SK-N-SH treated with all-trans-retinoic acid at 6 μM for 48 hours (cell line): ENCODE results near the gene CYTH4.

ENCODE experiments used
- ARNTL ChIP-seq: fragments of 450-650 bp; formaldehyde crosslinking; IDR thresholded peaks from 2 replicates; pipeline ENCODE4 v1.5.0; 2020; ENCODE audit warnings: low read depth, mild to moderate bottlenecking, moderate library complexity, borderline replicate concordance
- RARB ChIP-seq: fragments of 250-450 bp; sonication (Bioruptor Pico); IDR thresholded peaks from 2 replicates; pipeline ENCODE4 v1.8.0; 2021; ENCODE audit warnings: mild to moderate bottlenecking, moderate library complexity
- TCF4 ChIP-seq: fragments of 250-450 bp; sonication (Bioruptor Pico); IDR thresholded peaks from 2 replicates; pipeline ENCODE4 v1.8.0; 2021; ENCODE audit warnings: mild to moderate bottlenecking, moderate library complexity, borderline replicate concordance
- ZC3H10 ChIP-seq: fragments of 250-450 bp; sonication (Bioruptor Pico); IDR thresholded peaks from 2 replicates; pipeline ENCODE4 v1.5.1; 2021; ENCODE audit warnings: mild to moderate bottlenecking, moderate library complexity
- ZFP3 ChIP-seq: fragments of 250-450 bp; sonication (Bioruptor Pico); IDR thresholded peaks from 2 replicates; pipeline ENCODE4 v1.5.0; 2020; ENCODE audit warnings: mild to moderate bottlenecking, moderate library complexity
- ZFP30 ChIP-seq: fragments of 450-650 bp; formaldehyde crosslinking; IDR thresholded peaks from 2 replicates; pipeline ENCODE4 v1.5.0; 2022; ENCODE audit warnings: mild to moderate bottlenecking, moderate library complexity
- ZNF565 ChIP-seq: fragments of 450-650 bp; formaldehyde crosslinking; conservative IDR thresholded peaks from 2 replicates; pipeline ENCODE4 v1.5.0; 2020; ENCODE audit warnings: low read depth, mild to moderate bottlenecking, moderate library complexity
- ZNF70 ChIP-seq: fragments of 450-650 bp; formaldehyde crosslinking; IDR thresholded peaks from 2 replicates; pipeline ENCODE4 v1.5.0; 2020; ENCODE audit warnings: mild to moderate bottlenecking, moderate library complexity
- TF ChIP-seq, protein P1 (sequence below): fragments of 250-450 bp; sonication (Bioruptor Pico); IDR thresholded peaks from 2 replicates; pipeline ENCODE4 v1.8.0; 2020; ENCODE audit warnings: mild to moderate bottlenecking, moderate library complexity, borderline replicate concordance
- TF ChIP-seq, protein P2 (sequence below): fragments of 250-450 bp; sonication (Bioruptor Pico); IDR thresholded peaks from 2 replicates; pipeline ENCODE4 v1.5.1; 2021; ENCODE audit warnings: mild to moderate bottlenecking, moderate library complexity
- TF ChIP-seq, protein P3 (sequence below): fragments of 250-450 bp; sonication (Bioruptor Pico); IDR thresholded peaks from 2 replicates; pipeline ENCODE4 v1.5.0; 2020; ENCODE audit warnings: mild to moderate bottlenecking, moderate library complexity
- TF ChIP-seq, protein P4 (sequence below): fragments of 250-450 bp; sonication (Bioruptor Pico); IDR thresholded peaks from 2 replicates; pipeline ENCODE4 v1.5.1; 2020; ENCODE audit warnings: low read depth, mild to moderate bottlenecking, moderate library complexity

DNA sequence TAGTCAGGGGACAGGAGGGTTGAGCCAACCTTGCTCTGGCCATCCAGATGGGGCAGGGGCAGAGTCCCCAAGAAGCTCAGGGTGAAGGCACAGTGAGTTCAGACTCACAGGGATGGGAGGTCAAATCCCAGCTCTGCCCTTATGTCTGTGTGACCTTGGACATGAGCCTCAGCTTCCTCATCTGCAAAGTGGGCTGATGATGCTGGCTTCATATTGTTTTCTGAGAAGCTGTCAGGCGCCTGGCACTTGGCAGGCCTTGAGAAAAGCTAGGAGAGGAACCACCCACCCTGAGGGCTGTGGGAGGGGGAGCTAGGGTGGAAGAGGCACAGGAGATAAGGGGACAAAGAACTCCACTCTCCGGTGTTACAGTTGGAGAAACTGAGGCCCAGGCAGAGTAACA, 23.6 kb downstream of the CYTH4 start:
- TF ChIP-seq, protein P1, sequence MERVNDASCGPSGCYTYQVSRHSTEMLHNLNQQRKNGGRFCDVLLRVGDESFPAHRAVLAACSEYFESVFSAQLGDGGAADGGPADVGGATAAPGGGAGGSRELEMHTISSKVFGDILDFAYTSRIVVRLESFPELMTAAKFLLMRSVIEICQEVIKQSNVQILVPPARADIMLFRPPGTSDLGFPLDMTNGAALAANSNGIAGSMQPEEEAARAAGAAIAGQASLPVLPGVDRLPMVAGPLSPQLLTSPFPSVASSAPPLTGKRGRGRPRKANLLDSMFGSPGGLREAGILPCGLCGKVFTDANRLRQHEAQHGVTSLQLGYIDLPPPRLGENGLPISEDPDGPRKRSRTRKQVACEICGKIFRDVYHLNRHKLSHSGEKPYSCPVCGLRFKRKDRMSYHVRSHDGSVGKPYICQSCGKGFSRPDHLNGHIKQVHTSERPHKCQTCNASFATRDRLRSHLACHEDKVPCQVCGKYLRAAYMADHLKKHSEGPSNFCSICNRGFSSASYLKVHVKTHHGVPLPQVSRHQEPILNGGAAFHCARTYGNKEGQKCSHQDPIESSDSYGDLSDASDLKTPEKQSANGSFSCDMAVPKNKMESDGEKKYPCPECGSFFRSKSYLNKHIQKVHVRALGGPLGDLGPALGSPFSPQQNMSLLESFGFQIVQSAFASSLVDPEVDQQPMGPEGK = no peak
- TF ChIP-seq ZNF565 (CRISPR knock-in tag) = no peak
- TF ChIP-seq ZFP3 (CRISPR knock-in tag) = no peak
- no peak for TF ChIP-seq ARNTL (CRISPR knock-in tag)
- TF ChIP-seq, protein P2, sequence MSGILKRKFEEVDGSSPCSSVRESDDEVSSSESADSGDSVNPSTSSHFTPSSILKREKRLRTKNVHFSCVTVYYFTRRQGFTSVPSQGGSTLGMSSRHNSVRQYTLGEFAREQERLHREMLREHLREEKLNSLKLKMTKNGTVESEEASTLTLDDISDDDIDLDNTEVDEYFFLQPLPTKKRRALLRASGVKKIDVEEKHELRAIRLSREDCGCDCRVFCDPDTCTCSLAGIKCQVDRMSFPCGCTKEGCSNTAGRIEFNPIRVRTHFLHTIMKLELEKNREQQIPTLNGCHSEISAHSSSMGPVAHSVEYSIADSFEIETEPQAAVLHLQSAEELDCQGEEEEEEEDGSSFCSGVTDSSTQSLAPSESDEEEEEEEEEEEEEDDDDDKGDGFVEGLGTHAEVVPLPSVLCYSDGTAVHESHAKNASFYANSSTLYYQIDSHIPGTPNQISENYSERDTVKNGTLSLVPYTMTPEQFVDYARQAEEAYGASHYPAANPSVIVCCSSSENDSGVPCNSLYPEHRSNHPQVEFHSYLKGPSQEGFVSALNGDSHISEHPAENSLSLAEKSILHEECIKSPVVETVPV (CRISPR knock-in tag) = no peak
- no peak for TF ChIP-seq ZNF70
- TF ChIP-seq, protein P3, sequence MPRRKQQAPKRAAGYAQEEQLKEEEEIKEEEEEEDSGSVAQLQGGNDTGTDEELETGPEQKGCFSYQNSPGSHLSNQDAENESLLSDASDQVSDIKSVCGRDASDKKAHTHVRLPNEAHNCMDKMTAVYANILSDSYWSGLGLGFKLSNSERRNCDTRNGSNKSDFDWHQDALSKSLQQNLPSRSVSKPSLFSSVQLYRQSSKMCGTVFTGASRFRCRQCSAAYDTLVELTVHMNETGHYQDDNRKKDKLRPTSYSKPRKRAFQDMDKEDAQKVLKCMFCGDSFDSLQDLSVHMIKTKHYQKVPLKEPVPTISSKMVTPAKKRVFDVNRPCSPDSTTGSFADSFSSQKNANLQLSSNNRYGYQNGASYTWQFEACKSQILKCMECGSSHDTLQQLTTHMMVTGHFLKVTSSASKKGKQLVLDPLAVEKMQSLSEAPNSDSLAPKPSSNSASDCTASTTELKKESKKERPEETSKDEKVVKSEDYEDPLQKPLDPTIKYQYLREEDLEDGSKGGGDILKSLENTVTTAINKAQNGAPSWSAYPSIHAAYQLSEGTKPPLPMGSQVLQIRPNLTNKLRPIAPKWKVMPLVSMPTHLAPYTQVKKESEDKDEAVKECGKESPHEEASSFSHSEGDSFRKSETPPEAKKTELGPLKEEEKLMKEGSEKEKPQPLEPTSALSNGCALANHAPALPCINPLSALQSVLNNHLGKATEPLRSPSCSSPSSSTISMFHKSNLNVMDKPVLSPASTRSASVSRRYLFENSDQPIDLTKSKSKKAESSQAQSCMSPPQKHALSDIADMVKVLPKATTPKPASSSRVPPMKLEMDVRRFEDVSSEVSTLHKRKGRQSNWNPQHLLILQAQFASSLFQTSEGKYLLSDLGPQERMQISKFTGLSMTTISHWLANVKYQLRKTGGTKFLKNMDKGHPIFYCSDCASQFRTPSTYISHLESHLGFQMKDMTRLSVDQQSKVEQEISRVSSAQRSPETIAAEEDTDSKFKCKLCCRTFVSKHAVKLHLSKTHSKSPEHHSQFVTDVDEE = no peak
- TF ChIP-seq, protein P4, sequence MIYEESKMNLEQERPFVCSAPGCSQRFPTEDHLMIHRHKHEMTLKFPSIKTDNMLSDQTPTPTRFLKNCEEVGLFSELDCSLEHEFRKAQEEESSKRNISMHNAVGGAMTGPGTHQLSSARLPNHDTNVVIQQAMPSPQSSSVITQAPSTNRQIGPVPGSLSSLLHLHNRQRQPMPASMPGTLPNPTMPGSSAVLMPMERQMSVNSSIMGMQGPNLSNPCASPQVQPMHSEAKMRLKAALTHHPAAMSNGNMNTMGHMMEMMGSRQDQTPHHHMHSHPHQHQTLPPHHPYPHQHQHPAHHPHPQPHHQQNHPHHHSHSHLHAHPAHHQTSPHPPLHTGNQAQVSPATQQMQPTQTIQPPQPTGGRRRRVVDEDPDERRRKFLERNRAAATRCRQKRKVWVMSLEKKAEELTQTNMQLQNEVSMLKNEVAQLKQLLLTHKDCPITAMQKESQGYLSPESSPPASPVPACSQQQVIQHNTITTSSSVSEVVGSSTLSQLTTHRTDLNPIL (CRISPR knock-in tag) = no peak
- TF ChIP-seq RARB = no peak
- no peak for TF ChIP-seq ZC3H10
- TF ChIP-seq ZFP30 (CRISPR knock-in tag) = no peak
- no peak for TF ChIP-seq TCF4
